ENCODE measurements around the gene FRK. TPM values are rescaled to one million over a fixed set of nuclear protein-coding genes. Genes with fewer than 3 reads are reported as not detected.
"Not testable (repeated sequence)": the region's sequence is repeated elsewhere in the genome, so short reads cannot be mapped to it uniquely, and the experiment has no call there.

Gene FRK
- polyA plus RNA-seq, 10 donors = 0.39 to 0.84 (median 0.64) TPM

DNA sequence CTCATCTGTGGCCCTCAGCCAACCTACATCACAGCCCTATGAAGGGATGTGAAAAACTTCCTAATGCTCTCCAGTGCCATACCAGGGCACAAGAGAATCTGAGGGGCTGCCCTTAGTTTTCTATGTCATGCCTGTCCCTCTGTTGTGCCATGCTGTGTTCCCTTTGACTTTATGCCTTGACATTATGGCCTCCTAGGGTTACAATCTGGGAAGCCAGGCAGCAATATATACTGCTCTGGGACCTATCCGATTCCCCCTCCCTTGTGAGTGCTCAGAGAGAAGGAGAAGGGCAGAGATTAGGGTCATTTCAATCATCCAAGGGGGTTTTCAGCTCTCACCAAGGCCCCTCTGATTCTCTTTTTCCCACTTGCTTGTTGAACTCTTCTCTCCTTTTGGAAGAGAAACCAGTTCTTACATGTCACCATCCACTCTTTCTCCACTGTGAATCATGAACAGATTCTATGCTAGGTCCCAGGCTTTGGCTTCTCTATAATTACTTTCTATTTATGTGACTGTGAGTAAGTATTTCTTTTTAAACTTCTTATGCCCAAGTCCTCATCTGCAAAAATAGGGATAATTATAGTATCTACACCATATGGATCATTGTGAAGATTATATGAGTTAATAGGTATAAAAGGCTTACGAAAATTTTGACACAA is 14.2 kb upstream of the FRK start:
- no peak for DNase-seq

DNA sequence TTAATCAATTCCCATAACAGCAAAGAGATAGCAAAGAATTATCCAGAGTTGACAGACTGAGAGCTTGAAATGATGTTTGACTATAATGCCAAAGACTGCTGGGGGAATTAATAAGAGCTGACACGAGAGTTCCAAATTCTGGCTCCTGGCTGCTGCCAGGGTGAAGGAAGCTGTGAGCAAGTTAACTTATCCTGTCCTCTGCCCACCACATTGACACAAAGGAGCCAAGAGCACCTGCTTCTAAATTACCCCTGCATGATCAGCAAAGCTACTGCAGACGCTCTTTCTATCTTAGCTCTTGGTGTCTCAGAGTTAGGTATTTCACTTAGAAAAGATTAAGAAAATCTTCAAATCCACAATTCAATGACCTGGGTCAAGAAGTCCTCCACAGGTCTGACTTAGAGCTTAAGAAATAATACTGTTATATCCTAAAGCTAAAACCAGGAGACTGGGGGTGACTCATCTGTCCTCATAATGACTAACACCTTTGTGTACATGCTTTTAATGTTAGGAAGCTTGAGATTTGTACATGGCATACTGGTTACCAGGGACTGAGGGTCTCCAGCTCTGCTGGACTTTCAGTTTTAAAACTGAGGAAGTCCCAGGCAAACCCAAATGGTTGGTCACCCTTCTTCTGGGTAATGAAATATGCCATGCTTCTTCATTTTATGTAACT is 13.2 kb upstream of the FRK start:
- DNase-seq = no peak

DNA sequence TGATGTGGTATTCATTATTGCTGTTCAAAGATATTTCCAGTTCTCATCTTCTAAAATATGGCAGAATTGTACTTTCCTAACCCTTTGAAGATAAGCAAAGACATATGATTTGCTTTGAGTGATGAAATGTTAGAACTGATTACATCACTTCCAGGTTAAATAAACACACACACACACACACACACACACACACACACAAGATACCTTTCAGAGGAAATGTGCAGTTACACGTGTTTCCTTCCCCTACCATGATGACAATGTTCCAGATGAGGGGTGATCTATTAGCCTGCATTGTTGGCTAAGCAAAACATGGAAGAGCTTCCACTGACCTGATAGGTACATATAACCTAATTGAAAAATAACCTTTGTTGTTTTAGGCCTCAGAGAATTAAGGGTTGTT is 11.7 kb upstream of the FRK start:
- no peak for DNase-seq

DNA sequence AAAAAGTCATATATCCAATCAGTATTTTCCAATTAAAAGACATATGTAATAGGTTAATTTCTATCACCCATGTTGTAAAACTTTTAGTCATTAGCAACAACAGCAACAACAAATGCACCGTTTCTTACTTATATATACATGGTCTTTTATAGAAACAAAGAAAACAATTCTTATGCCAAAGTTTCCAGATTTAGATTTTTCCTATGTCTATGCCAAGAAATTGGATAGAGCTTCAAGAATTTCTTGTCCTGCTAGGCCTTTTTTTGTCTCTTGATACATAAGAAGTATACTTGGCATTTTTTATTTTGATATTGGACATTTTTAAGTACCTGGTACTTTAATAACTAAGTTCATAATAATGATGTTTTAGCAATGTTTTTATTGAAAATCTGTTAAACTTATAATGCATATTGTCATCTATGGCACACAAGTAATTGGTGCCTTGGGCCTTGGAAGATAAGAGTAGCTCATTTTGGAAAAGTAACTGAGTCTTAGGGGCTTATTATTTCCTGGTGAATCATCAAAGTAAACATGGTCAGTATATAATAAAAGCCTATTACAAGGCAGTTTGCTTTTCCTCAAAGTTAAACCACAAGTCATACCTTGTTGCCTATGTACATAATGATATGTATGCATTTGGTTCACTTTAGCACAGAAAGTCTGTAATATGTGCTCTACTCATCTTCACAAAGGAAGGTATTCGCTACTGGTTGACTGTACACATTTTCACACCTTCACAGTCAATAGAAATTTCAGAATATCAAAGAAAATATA is 10.1 kb upstream of the FRK start:
- peak in 2 of 3 donors; percentile 49 to 70 for DNase-seq

DNA sequence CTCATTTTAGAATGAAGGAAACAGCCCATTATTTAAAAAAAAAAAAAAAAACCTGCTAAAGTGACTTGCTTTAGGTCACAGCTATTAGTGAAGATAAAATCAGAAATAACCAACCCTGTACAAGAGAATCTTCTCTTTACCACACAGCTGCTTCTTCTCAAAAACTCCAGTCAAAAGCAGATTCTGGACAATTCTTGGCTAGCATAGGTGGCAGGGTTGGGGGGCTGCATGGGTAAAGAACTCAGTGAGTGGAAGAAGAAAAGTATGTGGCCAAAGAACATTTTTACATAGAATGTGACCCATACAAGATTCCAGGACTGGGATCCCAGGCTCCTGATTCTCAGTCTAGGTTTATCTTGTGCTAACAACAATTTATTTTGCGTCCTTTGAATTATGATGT is 9.4 kb upstream of the FRK start:
- peak in 1 of 3 donors; percentile 39 for DNase-seq

DNA sequence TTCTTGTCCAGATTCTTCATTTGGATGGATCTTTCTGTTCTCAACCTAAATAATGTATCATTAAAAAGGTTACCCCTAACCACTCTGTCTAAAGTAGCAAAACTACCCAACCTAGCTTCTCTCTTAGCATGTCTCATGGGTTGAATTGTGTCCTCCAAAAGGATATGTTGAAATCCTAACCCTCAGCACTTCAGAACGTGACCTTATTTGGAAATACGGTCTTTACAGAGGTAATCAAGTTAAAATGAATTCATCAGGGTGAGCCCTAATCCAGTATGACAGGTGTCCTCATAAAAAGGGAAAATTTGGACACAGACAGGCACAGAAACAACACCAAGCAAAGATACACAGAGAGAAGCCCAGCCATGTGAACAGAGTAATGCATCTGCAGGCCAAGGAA is 6.1 kb upstream of the FRK start:
- DNase-seq = no peak

DNA sequence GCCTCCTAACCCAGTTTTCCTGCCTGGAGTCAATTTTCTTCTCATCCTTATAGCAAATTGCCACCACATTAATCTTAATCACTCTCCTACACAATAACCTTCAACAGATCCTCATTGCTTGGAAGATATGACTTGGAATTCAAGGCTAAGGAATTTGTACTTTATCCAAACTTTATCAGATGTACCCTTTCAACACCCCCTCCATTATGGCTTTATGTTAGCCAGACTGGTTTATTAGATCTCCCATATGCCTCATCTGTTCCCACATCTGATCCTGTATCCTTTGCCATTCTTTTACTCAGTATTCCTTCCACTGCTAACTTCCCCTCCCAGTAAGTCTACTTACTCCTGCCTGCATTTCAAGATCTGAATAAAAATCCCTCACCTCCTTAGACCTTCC is 4.0 kb upstream of the FRK start:
- DNase-seq = no peak

DNA sequence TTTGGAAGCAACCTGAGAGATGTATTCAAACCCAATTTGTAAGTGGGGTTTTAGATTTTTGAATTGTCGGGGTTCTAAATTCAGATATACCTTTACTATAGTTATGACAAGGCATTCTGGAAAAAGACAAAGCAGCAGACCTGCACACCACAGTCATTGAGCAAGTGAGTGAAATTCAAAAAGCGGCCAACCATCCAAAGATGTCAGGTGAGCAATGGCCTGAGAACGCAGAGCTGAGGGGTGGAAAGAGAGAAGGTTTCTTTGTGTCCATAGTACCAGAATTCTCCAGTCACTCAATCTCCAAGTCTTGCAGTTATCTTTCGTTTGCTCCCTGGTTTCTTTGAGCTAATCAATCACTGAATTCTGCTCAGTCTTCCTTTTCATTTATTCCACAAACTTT is 1.8 kb upstream of the FRK start:
- DNase-seq = no peak

DNA sequence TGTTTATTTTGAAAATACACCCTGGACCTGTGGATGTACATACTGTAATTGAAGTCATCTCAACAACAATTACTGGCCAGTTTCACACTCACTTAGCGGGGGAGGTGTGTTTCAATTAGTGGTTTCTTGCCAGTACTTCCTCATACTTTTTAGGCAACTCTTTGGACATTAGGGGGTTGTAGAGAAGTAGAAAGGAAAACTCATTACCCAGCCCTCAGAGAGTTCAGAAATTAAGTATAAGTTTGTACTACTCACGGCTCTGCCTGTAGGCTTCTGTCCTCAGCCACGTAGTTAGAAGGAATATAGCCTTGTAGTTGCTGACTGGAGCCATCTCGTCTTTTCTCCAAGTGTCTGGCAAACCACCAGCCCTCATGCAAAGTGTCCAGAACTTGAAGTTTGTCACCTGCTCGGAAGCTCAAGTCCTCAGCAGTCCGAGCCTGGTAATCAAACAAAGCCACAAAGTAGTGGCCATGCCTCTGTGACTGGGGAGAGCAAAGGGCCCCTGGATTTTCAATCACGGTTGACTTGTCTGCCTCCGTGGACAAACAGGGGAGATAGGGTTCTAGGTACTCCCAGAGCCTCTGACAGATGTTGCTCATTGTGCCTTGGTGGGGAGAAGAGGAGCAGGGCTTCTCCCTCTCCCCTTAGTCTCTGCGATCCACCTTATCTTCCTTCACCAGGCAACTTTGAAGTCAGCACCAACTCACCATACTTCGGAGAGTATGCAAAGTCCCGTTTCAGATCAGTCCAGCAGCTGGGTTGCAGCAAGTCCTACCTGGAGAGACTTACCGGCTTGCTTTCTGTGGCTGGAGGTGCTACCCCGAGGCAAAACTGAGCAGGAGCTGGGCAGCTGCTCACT is 749 bp downstream of the FRK start:
- no peak for DNase-seq

DNA sequence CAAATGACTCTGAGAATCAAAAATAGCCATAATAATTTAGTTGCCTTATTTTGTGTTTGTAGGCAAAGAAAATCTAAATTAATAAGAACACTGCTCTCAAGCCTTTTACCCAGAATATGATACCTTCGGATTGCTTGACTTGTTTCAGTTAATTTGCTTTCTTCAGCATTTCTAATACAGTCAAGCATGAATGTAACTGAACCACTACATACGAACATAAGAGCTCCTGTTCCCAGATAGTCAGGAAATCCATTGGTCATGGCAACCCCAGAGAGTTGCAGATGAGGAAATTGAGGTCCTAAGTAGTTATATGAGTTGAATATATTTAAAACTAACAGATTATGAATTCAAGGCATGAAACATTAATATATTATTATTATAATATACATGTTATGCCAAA is 2.9 kb downstream of the FRK start:
- no peak for DNase-seq

DNA sequence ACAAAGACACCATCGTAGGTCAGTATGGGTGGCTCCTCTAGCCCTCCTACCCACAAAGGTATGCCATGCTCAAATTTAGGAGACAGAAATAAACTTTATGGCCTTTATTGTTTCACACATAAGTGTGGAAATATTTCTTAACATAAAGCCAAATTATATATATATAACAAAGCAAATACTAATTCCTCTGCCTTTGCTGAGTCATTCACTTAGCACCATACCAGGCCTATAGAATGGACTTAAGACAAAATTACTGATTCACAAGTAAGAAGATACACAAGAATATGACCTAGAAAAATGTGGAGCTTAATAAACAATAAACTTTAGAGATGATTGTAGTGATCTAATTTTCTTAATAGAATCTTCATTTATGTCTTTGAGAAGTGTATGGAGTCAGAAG is 5.2 kb downstream of the FRK start:
- no peak for DNase-seq

DNA sequence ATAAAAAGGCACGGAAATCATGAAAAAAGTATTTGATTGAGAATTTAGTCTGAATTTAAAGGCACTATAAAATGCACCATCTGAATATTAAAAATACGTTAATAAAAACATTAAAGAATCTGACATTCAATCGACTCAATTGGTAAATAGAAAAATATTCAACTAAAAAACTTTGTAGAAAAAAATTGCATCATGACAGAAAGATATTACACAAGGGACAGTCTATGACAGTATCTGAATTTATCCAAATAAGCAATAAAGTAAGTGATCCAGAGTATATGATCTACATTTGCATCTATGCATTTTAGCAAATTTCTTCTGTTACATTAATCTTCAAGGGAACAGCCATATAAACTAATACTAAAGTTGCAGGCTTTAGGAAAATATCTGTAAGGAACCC is 9.4 kb downstream of the FRK start:
- no peak for DNase-seq

DNA sequence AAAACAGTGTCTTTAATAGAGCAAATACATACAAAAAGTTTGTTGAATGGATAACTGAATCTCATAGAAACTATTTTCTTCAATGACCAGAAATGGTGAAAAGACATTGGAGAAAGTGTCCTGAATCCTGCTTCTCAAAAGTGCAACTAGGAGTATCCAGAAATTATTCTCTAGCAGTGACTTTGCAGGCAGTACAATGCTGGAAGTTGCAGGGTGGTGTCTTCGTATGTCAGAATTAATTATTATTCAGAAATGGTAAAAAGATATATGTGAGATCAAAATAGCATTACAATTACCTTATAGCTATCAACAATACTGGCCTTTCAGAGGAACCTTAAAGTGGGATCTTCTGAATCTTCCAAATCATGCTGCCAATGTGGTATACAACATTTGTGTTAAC is 10.0 kb downstream of the FRK start:
- no peak for DNase-seq

DNA sequence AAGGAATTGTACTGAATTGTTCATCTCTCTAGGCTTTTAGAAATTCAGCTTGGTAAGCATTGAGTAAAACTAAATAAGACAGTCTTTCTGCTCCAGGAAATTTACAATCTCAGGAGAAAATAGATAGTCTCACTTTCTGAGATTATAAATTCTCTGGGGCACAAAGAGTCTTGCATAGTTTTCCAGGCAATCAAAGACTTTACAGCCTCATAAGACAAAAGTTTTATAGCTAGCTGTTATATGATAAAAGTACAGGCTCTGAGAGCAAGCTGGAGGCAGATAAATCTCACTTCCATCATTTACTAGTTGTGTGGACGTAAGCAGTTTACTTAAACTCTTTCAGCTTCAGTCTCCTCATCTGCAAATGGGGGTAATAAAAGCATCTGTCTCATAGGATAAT is 11.4 kb downstream of the FRK start:
- DNase-seq = no peak

DNA sequence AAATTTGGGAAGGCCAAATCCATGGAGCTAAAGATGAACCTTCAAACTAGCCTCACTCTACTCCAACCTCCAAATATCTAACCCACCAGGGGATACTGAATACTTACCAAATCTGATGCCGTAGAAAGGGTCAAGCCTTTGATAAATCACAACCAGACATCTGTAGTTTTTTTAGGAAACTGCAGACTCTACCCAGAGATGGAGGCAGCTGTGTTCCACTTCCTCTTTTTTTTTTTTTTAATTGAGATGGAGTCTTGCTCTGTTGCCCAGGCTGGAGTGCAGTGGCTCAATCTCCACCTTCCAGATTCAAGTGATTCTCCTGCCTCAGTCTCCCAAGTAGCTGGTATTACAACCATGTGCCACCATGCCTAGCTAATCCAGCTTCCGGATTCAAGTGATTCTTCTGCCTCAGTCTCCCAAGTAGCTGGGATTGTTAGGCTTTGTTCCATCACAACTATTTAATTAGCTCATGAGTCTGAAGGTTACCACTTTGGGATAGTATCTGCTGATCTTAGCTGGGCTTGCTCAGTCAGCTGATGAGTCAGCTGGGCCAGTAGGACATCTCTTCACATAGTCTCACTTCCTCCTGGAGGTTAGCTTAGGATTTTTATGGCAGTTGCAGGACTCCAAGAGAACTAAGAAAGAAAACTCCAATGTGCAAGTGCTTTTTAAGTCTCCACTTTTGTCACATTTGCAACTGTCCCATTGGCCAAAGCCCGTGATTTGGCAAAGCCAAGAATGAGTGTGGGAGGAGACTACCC is 13.3 kb downstream of the FRK start:
- no peak for DNase-seq

DNA sequence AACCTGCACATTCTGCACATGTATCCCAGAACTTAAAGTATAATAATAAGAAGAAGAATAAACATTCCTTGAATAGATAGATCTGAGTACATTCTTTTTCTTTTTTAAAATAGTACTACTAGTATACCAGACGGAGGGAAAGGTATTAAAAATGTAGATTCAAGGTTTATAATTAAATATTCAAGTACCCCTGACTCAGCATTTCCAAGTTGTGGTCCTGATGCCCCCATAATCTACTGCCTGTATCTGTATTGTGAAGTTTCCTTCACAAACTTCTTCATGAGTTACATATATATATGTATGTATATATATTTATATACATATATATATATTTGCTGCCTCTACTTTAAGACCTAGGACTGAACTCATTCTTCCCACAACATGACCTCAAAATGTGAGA is 14.0 kb downstream of the FRK start:
- no peak for DNase-seq

DNA sequence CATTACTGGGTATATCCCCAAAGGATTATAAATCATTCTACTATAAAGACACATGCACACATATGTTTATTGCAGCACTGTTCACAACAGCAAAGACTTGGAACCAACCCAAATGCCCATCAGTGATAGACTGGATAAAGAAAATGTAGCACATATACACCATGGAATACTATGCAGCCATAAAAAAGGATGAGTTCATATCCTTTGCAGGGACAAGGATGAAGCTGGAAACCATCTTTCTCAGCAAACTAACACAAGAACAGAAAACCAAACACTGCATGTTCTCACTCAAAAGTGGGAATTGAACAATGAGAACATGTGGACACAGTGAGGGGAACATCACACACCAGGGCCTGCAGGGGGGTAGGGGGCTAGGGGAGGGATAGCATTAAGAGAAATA is 14.4 kb downstream of the FRK start:
- DNase-seq = not testable (repeated sequence)

DNA sequence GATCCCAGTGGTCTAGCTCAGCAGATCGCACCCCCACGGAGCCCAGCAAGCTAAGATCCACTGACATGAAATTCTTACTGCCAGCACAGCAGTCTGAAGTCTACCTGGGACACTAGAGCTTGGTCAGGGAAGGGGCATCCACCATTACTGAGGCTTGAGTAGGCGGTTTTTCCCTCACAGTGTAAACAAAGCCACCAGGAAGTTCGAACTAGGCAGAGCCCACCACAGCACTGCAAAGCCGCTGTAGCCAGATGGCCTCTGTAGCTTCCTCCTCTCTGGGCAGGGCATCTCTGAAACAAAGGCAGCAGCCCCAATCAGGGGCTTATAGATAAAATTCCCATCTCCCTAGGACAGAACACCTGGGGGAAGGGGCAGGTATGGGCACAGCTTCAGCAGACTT is 18.8 kb downstream of the FRK start:
- no peak for DNase-seq

DNA sequence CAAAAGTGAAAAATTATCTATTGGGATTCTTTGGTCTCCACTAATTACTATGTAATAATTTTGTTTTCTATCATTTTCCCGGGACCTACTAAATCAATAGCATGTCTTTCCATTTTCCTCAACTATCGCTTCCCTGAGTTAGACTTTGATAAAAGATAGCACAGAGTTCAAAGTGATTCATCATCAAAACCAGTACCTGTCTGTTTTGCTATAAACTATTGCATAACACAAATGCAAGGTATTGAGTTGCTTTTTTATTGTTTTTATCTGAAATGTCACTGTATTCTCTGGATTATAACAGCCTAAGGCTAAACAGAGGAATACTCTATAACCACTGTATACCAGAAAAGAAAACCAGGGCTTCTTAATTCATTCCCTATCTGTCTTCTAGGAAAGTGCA is 19.7 kb downstream of the FRK start:
- no peak for DNase-seq

DNA sequence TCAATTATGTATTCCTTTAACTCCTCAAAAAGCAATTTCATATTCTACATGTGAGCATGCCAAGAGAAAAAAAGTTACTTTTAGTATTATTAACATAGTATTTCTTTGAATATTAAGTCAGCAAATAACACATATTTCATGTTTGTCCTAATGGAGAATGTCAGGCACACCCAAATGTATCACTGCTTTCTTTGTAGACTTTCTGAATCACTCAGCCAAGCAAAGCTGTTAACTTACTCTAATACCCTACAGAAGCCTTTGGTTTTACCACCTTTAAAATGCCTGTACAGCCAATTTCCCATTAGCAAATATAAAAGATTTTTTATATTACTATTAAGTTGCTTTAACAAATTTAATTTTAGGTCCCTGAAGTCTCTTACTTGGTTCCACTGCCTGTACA is 23.8 kb downstream of the FRK start:
- no peak for DNase-seq

DNA sequence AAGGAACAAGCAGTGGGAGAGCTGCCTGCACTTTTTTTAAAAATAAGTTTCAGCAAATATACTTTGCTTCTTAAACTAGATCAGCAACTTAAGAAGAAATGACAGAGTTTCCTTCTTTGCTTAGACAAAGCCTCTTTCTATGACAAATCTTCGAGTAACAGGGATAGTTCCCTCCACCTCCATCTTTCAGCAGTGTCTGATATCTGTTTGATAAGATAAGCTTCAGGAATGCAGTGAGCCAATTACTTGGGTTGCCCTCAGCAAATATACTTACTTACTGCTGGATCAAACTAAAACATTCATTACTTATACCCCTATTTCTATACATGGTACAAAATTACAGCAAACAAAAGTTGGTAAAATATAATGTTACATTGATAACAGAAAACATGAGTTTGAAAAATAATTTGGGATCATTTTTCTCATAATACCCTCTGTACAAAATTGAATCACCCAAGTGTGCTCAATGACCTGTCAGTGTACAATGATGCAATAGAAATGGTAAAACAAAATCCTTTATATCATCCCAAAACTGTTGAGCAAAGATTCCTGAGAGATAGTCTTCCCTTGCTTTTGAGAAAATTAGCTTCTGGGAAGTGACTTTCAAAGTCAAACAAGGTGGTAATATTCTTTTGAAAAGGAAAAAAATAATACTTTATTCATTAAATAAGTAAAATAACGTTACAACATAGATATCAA is 24.5 kb downstream of the FRK start:
- DNase-seq = no peak

Measured in muscle of back (tissue), 11 donors.